LNCAP (cell line): ENCODE results near the gene CNTFR.

Experiments used
- CTCF ChIP-seq: fragments of 450-650 bp; IDR thresholded peaks from 2 replicates; pipeline ENCODE4 v1.5.1; 2017; ENCODE audit warnings: mild to moderate bottlenecking

The CNTFR gene

DNA sequence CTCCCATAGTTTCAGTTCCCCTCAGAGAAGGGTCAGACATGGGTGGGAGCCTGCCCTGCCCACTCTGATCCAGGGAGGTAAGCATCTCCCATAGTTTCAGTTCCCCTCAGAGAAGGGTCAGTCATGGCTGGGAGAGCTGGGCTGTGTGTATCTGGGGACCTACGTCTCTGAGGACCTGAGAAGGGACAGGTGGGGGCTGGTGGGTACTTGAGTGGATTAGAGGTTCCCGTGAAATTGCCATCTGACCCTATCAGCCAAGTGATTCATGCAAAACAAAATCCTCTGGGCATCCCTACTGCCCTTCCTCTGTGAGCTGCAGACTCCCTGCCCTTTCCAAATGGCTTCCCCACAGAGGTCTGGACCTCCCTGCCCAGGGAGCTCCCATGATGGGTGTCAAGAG, 70.6 kb downstream of the CNTFR start:
- no peak for TF ChIP-seq CTCF

- TF ChIP-seq CTCF, result no peak
Observed at GRCh38 chr9:34518110-34518616, 71.4 kb downstream of the CNTFR start.

GRCh38 chr9:34517185-34517584, 72.3 kb downstream of the CNTFR start:
- no peak for TF ChIP-seq CTCF

- TF ChIP-seq CTCF, result no peak
Observed at GRCh38 chr9:34515959-34516358, 73.6 kb downstream of the CNTFR start.

- TF ChIP-seq CTCF, result no peak
Observed at GRCh38 chr9:34514816-34515215, 74.7 kb downstream of the CNTFR start.

- no peak for TF ChIP-seq CTCF
Observed at GRCh38 chr9:34514401-34514800, 75.1 kb downstream of the CNTFR start.

- TF ChIP-seq CTCF, result no peak; the same call in 1 of the 2 replicates
Observed at GRCh38 chr9:34513567-34514214, 75.8 kb downstream of the CNTFR start.
